Measurements from ENCODE around the gene GRIN3A. TPM values are rescaled to one million over a fixed set of nuclear protein-coding genes. Genes with fewer than 3 reads are reported as not detected.
"Not testable (repeated sequence)": the region's sequence is repeated elsewhere in the genome, so short reads cannot be mapped to it uniquely, and the experiment has no call there.

The GRIN3A gene
- total RNA-seq, 1 experiment from 2014 or later, result not detected

- Mint-ChIP-seq H3K27me3 (ENCODE audit: insufficient read depth, unreplicated experiment) (peaks cover 5% of the 10 kb centered on the region), H3K9me3 (ENCODE audit: unreplicated experiment) (no peaks in the 10 kb centered on the region), H3K36me3 (ENCODE audit: insufficient read depth, unreplicated experiment) (no peaks in the 10 kb centered on the region), H3K4me1 (ENCODE audit: low read depth, unreplicated experiment) (peaks cover 11% of the 10 kb centered on the region), H3K27ac (ENCODE audit: unreplicated experiment) (no peak overlapping the region), H3K4me3 (ENCODE audit: unreplicated experiment) (no peak overlapping the region)
- CTCF ChIA-PET, result interaction anchor here (1.2 kb wide), 1 partner anchor 16 kb away, joined by 3 read pairs; no protein-coding TSS in a partner anchor
- no peaks in the 10 kb centered on the region for H3K27me3 ChIP-seq (replicated peaks; ENCODE audit: control insufficient read depth, insufficient read depth, low read length)
- POLR2A ChIA-PET, result no interaction called here
- no peaks in the 10 kb centered on the region for H3K9me3 ChIP-seq
- no peaks in the 10 kb centered on the region for H3K36me3 ChIP-seq (ENCODE audit: control insufficient read depth, insufficient read depth, low read length)
- H3K4me1 ChIP-seq, result no peaks in the 10 kb centered on the region
- TF ChIP-seq, protein P1, sequence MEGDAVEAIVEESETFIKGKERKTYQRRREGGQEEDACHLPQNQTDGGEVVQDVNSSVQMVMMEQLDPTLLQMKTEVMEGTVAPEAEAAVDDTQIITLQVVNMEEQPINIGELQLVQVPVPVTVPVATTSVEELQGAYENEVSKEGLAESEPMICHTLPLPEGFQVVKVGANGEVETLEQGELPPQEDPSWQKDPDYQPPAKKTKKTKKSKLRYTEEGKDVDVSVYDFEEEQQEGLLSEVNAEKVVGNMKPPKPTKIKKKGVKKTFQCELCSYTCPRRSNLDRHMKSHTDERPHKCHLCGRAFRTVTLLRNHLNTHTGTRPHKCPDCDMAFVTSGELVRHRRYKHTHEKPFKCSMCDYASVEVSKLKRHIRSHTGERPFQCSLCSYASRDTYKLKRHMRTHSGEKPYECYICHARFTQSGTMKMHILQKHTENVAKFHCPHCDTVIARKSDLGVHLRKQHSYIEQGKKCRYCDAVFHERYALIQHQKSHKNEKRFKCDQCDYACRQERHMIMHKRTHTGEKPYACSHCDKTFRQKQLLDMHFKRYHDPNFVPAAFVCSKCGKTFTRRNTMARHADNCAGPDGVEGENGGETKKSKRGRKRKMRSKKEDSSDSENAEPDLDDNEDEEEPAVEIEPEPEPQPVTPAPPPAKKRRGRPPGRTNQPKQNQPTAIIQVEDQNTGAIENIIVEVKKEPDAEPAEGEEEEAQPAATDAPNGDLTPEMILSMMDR (IDR thresholded peaks at IDR 0.05; ENCODE audit: insufficient read depth in 1 of 2, low read depth in 1 of 2, low read length in 1 of 2, severe bottlenecking in 1 of 2, unreplicated experiment in 1 of 2), result peak; percentile 35 to 64
- no peak overlapping the region for H3K4me3 ChIP-seq (ENCODE audit: low read depth, low read length)
- intact Hi-C loops (cut with micrococcal nuclease; ENCODE audit: unreplicated experiment), result loop anchor here (1.0 kb wide), 1 partner anchor 126 kb away; no protein-coding TSS in a partner anchor
- peak in 1 of 2 experiments; percentile 41 for DNase-seq
- BruUV-seq (replicated peaks), result no TSS peak
These were observed 10.6 kb downstream of the GRIN3A start for GRCh38 chr9:101727612-101728524.

DNA sequence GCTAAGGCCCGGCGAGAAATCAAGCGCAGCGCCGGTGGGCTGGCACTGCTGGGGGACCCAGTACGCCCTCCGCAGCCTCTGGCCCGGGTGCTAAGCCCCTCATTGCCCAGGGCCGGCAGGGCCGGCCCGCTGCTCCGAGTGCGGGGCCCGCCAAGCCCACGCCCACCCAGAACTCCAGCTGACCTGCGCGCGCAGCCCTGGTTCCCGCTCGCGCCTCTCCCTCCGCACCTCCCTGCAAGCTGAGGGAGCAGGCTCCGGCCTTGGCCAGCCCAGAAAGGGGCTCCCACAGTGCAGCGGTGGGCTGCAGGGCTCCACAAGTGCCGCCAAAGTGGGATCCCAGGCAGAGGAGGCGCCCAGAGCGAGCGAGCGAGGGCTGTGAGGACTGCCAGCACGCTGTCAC, 14.2 kb downstream of the GRIN3A start:
- H3K36me3 Mint-ChIP-seq (ENCODE audit: insufficient read depth, unreplicated experiment); DNase-seq; H3K9me3 ChIP-seq; H3K4me1 ChIP-seq; H3K27ac Mint-ChIP-seq (ENCODE audit: unreplicated experiment); H3K4me3 Mint-ChIP-seq (ENCODE audit: unreplicated experiment); H3K27me3 Mint-ChIP-seq (ENCODE audit: insufficient read depth, unreplicated experiment); intact Hi-C loops (cut with micrococcal nuclease; ENCODE audit: unreplicated experiment); H3K36me3 ChIP-seq (ENCODE audit: control insufficient read depth, insufficient read depth, low read length); POLR2A ChIA-PET; H3K27me3 ChIP-seq (replicated peaks; ENCODE audit: control insufficient read depth, insufficient read depth, low read length); H3K9me3 Mint-ChIP-seq (ENCODE audit: unreplicated experiment); BruUV-seq (replicated peaks); H3K4me3 ChIP-seq (ENCODE audit: low read depth, low read length); CTCF ChIA-PET: not testable (repeated sequence)
- H3K4me1 Mint-ChIP-seq (ENCODE audit: low read depth, unreplicated experiment), result peaks cover 11% of the 10 kb centered on the region

DNA sequence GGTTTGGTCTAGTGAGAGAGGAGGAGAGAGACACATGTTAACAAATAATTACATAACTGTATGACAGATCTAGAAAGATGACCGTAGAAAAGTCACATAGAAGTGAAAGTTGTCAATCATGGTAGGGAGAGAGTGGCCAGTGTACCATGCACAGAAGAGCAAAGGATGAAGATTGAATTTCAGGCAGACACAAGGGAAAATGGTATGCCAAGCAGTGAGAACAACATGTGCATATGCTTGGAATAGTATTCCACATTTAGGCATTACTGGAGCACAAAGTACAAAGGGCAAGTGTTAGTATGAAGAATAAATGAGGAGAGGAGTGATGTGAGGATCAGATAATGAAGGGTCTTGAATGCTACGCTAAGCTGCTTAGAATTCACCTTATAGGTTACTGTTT, 20.3 kb downstream of the GRIN3A start:
- Histone ChIP-seq H3K4me3 (ENCODE audit: low read depth, low read length) (no peak overlapping the region), H3K27me3 (replicated peaks; ENCODE audit: control insufficient read depth, insufficient read depth, low read length) (no peaks in the 10 kb centered on the region), H3K36me3 (ENCODE audit: control insufficient read depth, insufficient read depth, low read length) (no peaks in the 10 kb centered on the region), H3K4me1 (no peaks in the 10 kb centered on the region), H3K9me3 (no peaks in the 10 kb centered on the region)
- Mint-ChIP-seq H3K4me1 (ENCODE audit: low read depth, unreplicated experiment) (no peaks in the 10 kb centered on the region), H3K9me3 (ENCODE audit: unreplicated experiment) (no peaks in the 10 kb centered on the region), H3K27me3 (ENCODE audit: insufficient read depth, unreplicated experiment) (peaks cover 6% of the 10 kb centered on the region), H3K27ac (ENCODE audit: unreplicated experiment) (no peak overlapping the region), H3K4me3 (ENCODE audit: unreplicated experiment) (no peak overlapping the region), H3K36me3 (ENCODE audit: insufficient read depth, unreplicated experiment) (no peaks in the 10 kb centered on the region)
- TF ChIP-seq, protein P1 (IDR thresholded peaks at IDR 0.05; ENCODE audit: insufficient read depth in 1 of 2, low read depth in 1 of 2, low read length in 1 of 2, severe bottlenecking in 1 of 2, unreplicated experiment in 1 of 2), result no peak
- DNase-seq, result no peak
- ChIA-PET CTCF (no interaction called here), POLR2A (no interaction called here)
- intact Hi-C loops (cut with micrococcal nuclease; ENCODE audit: unreplicated experiment), result no loop called here
- BruUV-seq (replicated peaks), result no TSS peak

Measured in Caco-2 (cell line).